ENCODE results near the gene TUBGCP2.

TUBGCP2 gene

GRCh38 chr10:133339708-133340380, 31.2 kb upstream of the TUBGCP2 start:
- no peak for FAIRE-seq

GRCh38 chr10:133338080-133339071, 29.7 kb upstream of the TUBGCP2 start:
- no peak for FAIRE-seq

- no peak for FAIRE-seq
Observed at GRCh38 chr10:133337370-133337725, 28.7 kb upstream of the TUBGCP2 start.

- FAIRE-seq, result no peak
Observed at GRCh38 chr10:133336577-133337369, 28.1 kb upstream of the TUBGCP2 start, which contains the start of gene CALY. Gene CALY, minus strand, starts transcription at chr10:133336896. Its CDS starts 7,907 bp downstream, at chr10:133328989.

- no peak for FAIRE-seq
Observed at GRCh38 chr10:133336118-133336576, 27.5 kb upstream of the TUBGCP2 start.

- no peak for FAIRE-seq
Observed at GRCh38 chr10:133335246-133336117, 26.8 kb upstream of the TUBGCP2 start.

- no peak for FAIRE-seq
Observed at GRCh38 chr10:133334503-133335245, 26.0 kb upstream of the TUBGCP2 start.

GRCh38 chr10:133332936-133333699, 24.4 kb upstream of the TUBGCP2 start:
- FAIRE-seq, result no peak

GRCh38 chr10:133329491-133330202, 21.0 kb upstream of the TUBGCP2 start:
- FAIRE-seq, result peak; percentile 69

- FAIRE-seq, result no peak
Observed at GRCh38 chr10:133328358-133329343, 20.0 kb upstream of the TUBGCP2 start.

- FAIRE-seq, result no peak
Observed at GRCh38 chr10:133327651-133328357, 19.1 kb upstream of the TUBGCP2 start.

- FAIRE-seq, result no peak
Observed at GRCh38 chr10:133326745-133327650, 18.3 kb upstream of the TUBGCP2 start.

GRCh38 chr10:133326223-133326551, 17.5 kb upstream of the TUBGCP2 start:
- FAIRE-seq, result no peak

- FAIRE-seq, result no peak
Observed at GRCh38 chr10:133325440-133326222, 17.0 kb upstream of the TUBGCP2 start.

GRCh38 chr10:133324857-133325260, 16.2 kb upstream of the TUBGCP2 start:
- FAIRE-seq, result no peak

Data from A204.1 (cell line).